Suprapubic skin (tissue), 4 donors: ENCODE results near the gene PNPLA1. TPM values are rescaled to one million over a fixed set of nuclear protein-coding genes. Genes with fewer than 3 reads are reported as not detected.
A peak's percentile ranks its signal among the peaks of the same experiment; 100 is the strongest.

Experiments
- DNase-seq, 2 donors: peaks; one replicate each; pipeline ENCODE4 v3.0.0-alpha.2; 2019; ENCODE audit warnings: low spot score in 2 of 2
- H3K27ac ChIP-seq: fragments of 200-600 bp; sonication (generic); one replicate; pipeline ENCODE4 v1.5.1; 2019
- H3K27me3 ChIP-seq: fragments of 200-600 bp; sonication (generic); one replicate; pipeline ENCODE4 v1.5.1; 2019
- H3K36me3 ChIP-seq: fragments of 200-600 bp; sonication (generic); one replicate; pipeline ENCODE4 v1.5.1; 2019
- H3K4me1 ChIP-seq: fragments of 200-600 bp; sonication (generic); one replicate; pipeline ENCODE4 v1.5.1; 2019
- H3K4me3 ChIP-seq: fragments of 200-600 bp; sonication (generic); one replicate; pipeline ENCODE4 v1.5.1; 2019; ENCODE audit warnings: mild to moderate bottlenecking
- H3K9me3 ChIP-seq: fragments of 200-600 bp; sonication (generic); one replicate; pipeline ENCODE4 v1.5.1; 2019
- EP300 ChIP-seq: sonication (generic); formaldehyde crosslinking; IDR thresholded peaks from one replicate; pipeline ENCODE4 v1.6.1; 2017; ENCODE audit warnings: antibody characterized with exemption
- POLR2A ChIP-seq, 2 donors: fragments of 450-650 bp; IDR thresholded peaks; one replicate each; pipeline ENCODE4 v1.6.1; 2017; ENCODE audit warnings: antibody characterized with exemption in 2 of 2, mild to moderate bottlenecking in 2 of 2, moderate library complexity in 2 of 2
- POLR2AphosphoS5 ChIP-seq, 3 donors: sonication (generic); formaldehyde crosslinking; IDR thresholded peaks; one replicate each; pipeline ENCODE4 v1.6.1; 2017; ENCODE audit warnings: antibody characterized with exemption in 3 of 3
- WGBS: methylation state at CpG from one replicate; pipeline ENCODE4 v1.1.5; 2018; 5-methylcytosine and 5-hydroxymethylcytosine counted together
- total RNA-seq, 4 donors: library from RNA; depleted of rRNA; stranded (reverse); fragments of >200 nt; gene quantifications; one replicate each; pipeline ENCODE4 v1.1.0, GENCODE V29; 2016
- TF ChIP-seq, protein P1 (sequence below), 2 donors: fragments of 200-600 bp in 1 of 2; fragments of 450-650 bp in 1 of 2; sonication (generic) in 1 of 2; IDR thresholded peaks; one replicate each; pipeline ENCODE4 v1.5.1; 2016 to 2019; ENCODE audit warnings: antibody characterized with exemption in 2 of 2, mild to moderate bottlenecking in 1 of 2, moderate library complexity in 1 of 2

PNPLA1 gene
- total RNA-seq, 4 donors from 2014 or later, result 15.7 to 40.3 (median 32.9) TPM

DNA sequence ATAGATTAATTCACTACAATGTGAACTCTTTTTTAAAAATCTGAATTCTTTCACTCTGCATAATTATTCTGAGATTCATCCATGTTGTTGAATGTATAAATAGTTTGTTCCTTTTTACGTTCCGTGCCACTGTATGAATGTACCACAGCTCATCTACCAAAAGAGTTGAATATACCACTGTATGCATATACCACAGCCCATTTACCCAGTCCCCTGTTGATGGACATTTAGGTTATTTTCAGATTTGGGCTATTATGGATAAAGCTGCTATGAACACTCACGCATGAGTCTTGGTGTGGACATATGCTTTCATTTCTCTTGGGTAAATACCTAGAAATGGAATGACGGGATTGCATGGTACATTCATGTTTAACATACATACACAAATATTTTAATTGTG is 28.2 kb downstream of the PNPLA1 start:
- no peaks in the 10 kb centered on the region for H3K27me3 ChIP-seq
- no peak overlapping the region for H3K4me3 ChIP-seq
- no peak for TF ChIP-seq POLR2A (IDR thresholded peaks at IDR 0.05)
- no peak for TF ChIP-seq EP300
- no peak for TF ChIP-seq POLR2AphosphoS5 (IDR thresholded peaks at IDR 0.05)
- TF ChIP-seq, protein P1, sequence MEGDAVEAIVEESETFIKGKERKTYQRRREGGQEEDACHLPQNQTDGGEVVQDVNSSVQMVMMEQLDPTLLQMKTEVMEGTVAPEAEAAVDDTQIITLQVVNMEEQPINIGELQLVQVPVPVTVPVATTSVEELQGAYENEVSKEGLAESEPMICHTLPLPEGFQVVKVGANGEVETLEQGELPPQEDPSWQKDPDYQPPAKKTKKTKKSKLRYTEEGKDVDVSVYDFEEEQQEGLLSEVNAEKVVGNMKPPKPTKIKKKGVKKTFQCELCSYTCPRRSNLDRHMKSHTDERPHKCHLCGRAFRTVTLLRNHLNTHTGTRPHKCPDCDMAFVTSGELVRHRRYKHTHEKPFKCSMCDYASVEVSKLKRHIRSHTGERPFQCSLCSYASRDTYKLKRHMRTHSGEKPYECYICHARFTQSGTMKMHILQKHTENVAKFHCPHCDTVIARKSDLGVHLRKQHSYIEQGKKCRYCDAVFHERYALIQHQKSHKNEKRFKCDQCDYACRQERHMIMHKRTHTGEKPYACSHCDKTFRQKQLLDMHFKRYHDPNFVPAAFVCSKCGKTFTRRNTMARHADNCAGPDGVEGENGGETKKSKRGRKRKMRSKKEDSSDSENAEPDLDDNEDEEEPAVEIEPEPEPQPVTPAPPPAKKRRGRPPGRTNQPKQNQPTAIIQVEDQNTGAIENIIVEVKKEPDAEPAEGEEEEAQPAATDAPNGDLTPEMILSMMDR (IDR thresholded peaks at IDR 0.05), result no peak
- DNase-seq, result no peak
- H3K4me1 ChIP-seq, result peaks cover 17% of the 10 kb centered on the region
- WGBS, result 87% methylated on average over 4 of the region's 4 CpGs
- no peak overlapping the region for H3K27ac ChIP-seq
- no peaks in the 10 kb centered on the region for H3K36me3 ChIP-seq
- H3K9me3 ChIP-seq, result no peaks in the 10 kb centered on the region

DNA sequence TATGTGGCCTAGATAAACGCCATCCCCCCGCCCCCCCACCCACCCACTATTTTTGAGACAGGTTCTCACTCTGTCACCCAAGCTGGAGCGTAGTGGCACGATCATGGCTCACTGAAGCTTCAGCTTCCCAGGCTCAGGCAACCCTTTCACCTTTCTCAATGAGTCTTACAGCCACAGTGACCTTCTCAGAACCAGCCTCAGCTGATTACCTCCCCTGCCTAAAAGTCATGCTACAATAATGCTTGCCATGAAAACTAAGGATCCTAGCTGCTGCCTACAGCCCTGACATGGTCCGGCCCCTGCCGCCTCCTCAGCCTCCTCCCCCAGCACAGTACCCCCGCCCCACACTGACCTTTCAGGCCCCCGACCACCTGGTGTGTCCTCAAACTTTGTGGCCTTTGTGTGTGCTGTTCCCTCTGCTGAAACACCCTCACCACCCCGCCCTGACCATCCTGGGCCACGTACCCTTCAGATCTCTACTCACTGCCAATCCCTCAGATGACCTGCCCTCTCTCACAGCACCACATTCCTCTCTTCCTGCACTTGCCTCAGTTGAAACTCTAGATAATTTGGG is 31.3 kb downstream of the PNPLA1 start:
- Histone ChIP-seq H3K4me3 (no peak overlapping the region), H3K4me1 (peaks cover 17% of the 10 kb centered on the region), H3K36me3 (no peaks in the 10 kb centered on the region), H3K27me3 (no peaks in the 10 kb centered on the region), H3K27ac (no peak overlapping the region), H3K9me3 (no peaks in the 10 kb centered on the region)
- WGBS, result 80% methylated on average over 10 of the region's 10 CpGs
- DNase-seq, result no peak
- TF ChIP-seq EP300, result no peak
- TF ChIP-seq, protein P1 (IDR thresholded peaks at IDR 0.05), result no peak
- no peak for TF ChIP-seq POLR2AphosphoS5 (IDR thresholded peaks at IDR 0.05)
- TF ChIP-seq POLR2A (IDR thresholded peaks at IDR 0.05), result no peak

DNA sequence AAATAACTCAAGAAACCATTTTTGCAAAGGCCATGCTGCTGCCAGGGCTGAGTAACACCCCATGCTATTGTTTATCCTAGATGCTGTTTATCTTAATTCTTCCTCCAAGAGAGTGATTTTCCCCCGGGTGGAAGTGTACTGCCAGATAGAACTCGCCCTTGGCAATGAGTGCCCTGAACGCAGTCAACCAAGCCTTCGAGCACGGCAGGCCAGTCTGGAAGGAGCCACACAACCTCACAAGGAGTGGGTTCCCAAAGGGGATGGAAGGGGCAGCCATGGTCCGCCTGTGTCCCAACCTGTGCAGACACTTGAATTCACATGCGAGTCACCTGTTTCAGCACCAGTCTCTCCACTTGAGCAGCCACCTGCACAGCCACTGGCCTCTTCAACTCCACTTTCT is 31.9 kb downstream of the PNPLA1 start:
- H3K27me3 ChIP-seq, result no peaks in the 10 kb centered on the region
- no peak overlapping the region for H3K4me3 ChIP-seq
- no peak for TF ChIP-seq EP300
- no peak for TF ChIP-seq POLR2AphosphoS5 (IDR thresholded peaks at IDR 0.05)
- TF ChIP-seq POLR2A (IDR thresholded peaks at IDR 0.05), result no peak
- TF ChIP-seq, protein P1 (IDR thresholded peaks at IDR 0.05), result no peak
- 52% methylated on average over 7 of the region's 7 CpGs for WGBS
- DNase-seq, result no peak
- no peak overlapping the region for H3K27ac ChIP-seq
- H3K36me3 ChIP-seq, result no peaks in the 10 kb centered on the region
- H3K4me1 ChIP-seq, result peaks cover 17% of the 10 kb centered on the region
- H3K9me3 ChIP-seq, result no peaks in the 10 kb centered on the region

DNA sequence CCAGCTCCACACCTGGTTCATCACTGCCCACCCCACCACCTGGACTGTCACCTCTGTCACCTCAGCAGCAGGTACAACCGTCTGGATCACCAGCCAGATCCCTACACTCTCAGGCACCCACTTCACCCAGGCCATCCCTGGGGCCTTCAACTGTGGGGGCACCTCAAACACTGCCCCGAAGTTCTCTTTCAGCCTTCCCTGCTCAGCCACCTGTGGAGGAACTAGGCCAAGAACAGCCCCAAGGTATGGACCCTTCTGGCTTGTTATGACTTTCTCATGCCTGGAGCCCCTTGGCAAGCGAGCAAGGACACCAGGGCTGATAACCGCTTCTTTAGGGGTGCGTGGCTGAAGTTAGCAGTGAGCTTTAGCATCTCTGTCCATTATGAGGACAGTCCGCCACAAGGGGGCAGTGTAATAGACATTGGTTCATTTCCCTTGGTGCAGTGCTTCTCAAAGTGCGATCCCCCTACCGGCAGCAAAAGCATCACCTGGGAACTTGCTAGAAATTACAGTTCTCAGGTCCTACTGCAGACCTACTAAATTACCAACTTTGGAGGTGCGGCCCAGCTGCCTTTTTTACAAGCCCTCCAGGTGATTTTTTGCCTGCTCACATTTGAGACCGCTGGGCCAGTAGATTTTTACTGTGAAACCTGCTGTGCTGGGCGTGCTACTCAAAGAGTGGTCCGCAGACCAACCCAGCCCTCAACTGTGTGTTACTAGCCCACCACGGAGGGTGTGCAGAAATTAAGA is 32.5 kb downstream of the PNPLA1 start:
- TF ChIP-seq, protein P1 (IDR thresholded peaks at IDR 0.05), result peak; percentile 69 to 89
- no peak for TF ChIP-seq POLR2AphosphoS5 (IDR thresholded peaks at IDR 0.05)
- H3K9me3 ChIP-seq, result no peaks in the 10 kb centered on the region
- no peaks in the 10 kb centered on the region for H3K36me3 ChIP-seq
- H3K27ac ChIP-seq, result no peak overlapping the region
- peaks cover 17% of the 10 kb centered on the region for H3K4me1 ChIP-seq
- no peak overlapping the region for H3K4me3 ChIP-seq
- 34% methylated on average over 13 of the region's 13 CpGs for WGBS
- no peaks in the 10 kb centered on the region for H3K27me3 ChIP-seq
- peak; percentile 89 to 94 for DNase-seq

DNA sequence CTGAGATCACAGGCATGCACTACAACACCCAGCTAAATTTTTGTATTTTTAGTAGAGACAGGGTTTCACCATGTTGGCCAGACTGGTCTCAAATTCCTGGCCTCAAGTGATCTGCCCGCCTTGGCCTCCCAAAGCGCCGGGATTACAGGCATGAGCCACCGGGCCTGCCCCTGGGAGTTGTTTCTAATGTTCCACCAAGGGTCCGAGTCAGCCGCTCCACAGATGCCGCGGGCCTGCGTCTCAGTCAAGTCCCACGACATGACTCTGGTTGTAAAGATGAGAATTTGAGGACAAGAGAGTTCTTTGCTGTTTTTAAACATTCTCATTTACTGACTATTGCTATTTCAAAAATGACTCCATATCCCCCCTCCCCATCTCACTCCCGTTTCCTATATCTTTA is 36.0 kb downstream of the PNPLA1 start:
- Histone ChIP-seq H3K36me3 (no peaks in the 10 kb centered on the region), H3K27ac (no peak overlapping the region), H3K4me3 (no peak overlapping the region), H3K27me3 (no peaks in the 10 kb centered on the region), H3K9me3 (no peaks in the 10 kb centered on the region), H3K4me1 (peaks cover 17% of the 10 kb centered on the region)
- no peak for TF ChIP-seq EP300
- no peak for TF ChIP-seq POLR2AphosphoS5 (IDR thresholded peaks at IDR 0.05)
- TF ChIP-seq, protein P1 (IDR thresholded peaks at IDR 0.05), result no peak
- no peak for TF ChIP-seq POLR2A (IDR thresholded peaks at IDR 0.05)
- DNase-seq, result no peak
- 88% methylated on average over 11 of the region's 11 CpGs for WGBS
